Measurements from ENCODE around the gene SNAP47.
A peak's percentile ranks its signal among the peaks of the same experiment; 100 is the strongest.

The SNAP47 gene

DNA sequence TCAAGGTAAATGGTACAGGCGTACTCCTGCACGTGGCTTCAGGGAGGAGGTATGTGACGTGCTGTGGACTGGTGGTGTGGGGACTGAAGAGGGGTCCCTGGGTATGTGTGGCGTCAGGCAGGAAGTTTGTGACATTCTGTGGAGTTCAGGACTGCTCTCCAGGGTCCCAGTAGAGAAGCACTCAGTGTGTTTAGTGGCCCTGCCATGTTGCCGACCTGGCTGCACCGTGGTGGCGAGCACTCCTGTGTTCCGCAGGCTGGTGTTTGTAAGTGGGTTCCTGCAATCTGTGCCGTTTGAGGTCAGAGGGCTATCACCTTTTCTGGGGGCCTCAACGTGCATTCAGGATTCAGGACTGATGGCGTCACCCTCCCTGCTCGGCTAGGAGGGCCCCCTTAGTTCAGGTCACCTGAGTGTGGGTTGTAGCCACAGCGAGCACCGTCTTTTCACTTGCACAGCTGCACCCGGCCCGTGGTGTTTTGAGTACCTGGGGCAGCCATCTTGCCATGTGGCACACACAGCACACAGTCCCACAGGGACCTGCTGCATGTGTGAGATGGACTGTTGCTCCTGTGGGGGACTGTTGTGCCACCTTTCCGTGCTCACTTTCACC lies 26.5 kb downstream of the SNAP47 start:
- H3K4me3 ChIP-seq (ENCODE audit: low read depth, low read length), result no peak overlapping the region
- TF ChIP-seq, protein P1, sequence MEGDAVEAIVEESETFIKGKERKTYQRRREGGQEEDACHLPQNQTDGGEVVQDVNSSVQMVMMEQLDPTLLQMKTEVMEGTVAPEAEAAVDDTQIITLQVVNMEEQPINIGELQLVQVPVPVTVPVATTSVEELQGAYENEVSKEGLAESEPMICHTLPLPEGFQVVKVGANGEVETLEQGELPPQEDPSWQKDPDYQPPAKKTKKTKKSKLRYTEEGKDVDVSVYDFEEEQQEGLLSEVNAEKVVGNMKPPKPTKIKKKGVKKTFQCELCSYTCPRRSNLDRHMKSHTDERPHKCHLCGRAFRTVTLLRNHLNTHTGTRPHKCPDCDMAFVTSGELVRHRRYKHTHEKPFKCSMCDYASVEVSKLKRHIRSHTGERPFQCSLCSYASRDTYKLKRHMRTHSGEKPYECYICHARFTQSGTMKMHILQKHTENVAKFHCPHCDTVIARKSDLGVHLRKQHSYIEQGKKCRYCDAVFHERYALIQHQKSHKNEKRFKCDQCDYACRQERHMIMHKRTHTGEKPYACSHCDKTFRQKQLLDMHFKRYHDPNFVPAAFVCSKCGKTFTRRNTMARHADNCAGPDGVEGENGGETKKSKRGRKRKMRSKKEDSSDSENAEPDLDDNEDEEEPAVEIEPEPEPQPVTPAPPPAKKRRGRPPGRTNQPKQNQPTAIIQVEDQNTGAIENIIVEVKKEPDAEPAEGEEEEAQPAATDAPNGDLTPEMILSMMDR (IDR thresholded peaks at IDR 0.05; ENCODE audit: low read depth, low read length), result no peak

DNA sequence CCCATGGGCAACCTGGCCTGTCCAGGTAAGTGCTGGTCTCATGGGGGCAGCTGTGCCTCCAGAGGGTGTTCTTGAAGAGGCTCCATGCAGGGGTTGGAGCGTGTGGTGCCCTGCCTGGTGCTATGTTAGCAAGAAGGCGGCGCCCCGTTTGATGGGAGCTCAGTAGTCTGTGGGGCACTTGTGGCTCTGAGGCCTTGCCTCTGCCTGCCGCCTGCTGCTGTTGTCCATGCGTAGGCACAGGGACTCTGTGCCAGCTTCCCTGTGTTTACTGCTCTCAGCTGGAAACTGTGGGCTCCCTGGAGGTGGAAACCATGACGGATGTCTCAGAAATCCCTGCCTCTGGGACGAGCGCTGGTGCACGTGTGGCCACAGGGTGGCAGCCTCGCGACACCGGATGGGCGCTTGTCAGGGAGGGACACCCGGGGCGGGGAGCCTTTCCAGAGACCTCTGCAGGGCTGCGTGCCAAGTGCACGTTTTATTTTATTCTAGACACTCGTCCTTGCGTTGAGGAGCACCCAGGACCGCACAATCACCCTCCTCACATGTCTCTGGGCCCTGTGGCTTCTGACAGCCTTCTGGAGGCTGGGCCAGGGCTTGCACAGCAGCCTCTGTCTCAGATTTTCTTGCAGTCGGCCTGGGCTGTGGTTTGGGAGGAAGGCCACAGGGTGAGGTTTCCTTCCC lies 27.1 kb downstream of the SNAP47 start:
- H3K4me3 ChIP-seq (ENCODE audit: low read depth, low read length), result no peak overlapping the region
- TF ChIP-seq, protein P1 (IDR thresholded peaks at IDR 0.05; ENCODE audit: low read depth, low read length), result peak; percentile 84

DNA sequence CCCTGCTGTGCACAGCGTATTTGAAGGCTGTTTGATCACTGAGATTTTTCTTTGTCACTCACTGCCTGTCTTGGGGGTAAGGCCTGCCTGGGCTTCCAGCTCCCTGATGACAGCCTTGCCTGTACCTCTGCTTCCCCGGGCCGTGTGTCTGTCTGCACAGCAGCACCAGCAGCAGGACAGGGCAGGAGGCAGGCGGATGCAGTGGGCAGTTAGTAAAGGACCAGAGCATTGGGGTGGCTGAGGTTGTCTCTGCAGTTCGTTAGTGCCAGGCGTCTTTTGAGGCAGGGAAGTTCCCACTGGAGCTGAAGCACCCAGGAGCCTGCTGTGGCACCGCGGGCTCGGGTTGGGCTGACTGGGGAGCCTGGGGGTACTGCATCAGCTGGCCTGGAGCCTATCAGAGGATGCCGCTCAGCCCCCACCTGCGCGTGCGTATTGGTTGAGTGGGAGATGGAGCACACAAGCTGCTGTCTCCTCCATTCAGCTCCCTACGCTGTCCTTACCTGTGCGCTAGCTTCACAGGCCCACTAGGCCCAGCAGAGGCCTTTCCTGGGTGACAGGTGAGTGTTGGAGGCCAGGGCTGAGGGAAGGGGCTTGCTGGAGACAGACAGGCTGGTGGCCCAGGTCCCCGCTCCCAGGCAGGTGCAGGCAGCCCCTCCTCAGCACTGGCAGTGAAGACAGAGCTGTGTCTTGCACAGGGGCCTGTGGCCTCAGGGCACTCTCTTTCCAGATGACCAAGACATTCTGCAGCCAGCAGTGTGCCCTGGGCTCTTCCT lies 28.2 kb downstream of the SNAP47 start:
- TF ChIP-seq, protein P1 (IDR thresholded peaks at IDR 0.05; ENCODE audit: low read depth, low read length), result no peak

DNA sequence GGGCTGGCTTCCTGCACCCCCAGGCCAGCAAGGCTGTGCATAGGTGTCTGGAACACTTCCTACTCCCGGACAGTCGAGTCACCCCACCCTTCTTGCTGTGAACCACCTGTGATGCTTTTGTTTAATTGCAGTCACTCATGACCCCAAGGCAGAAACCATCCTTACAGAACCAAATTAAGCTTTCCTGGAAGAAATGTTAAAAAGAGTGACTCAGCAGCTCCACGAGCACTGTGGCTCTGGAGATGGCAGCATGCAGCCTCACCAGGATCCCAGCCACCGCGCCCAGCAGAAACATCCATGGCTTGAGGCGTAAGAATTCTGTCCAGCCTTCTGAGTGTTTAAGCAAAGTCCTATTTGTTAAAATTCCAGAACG lies 28.8 kb downstream of the SNAP47 start:
- TF ChIP-seq, protein P1 (IDR thresholded peaks at IDR 0.05; ENCODE audit: low read depth, low read length), result no peak
- no peak overlapping the region for H3K4me3 ChIP-seq (ENCODE audit: low read depth, low read length)

More for the DNA sequence above, 28.2 kb downstream of the SNAP47 start:
- no peak overlapping the region for H3K4me3 ChIP-seq (ENCODE audit: low read depth, low read length)

DNA sequence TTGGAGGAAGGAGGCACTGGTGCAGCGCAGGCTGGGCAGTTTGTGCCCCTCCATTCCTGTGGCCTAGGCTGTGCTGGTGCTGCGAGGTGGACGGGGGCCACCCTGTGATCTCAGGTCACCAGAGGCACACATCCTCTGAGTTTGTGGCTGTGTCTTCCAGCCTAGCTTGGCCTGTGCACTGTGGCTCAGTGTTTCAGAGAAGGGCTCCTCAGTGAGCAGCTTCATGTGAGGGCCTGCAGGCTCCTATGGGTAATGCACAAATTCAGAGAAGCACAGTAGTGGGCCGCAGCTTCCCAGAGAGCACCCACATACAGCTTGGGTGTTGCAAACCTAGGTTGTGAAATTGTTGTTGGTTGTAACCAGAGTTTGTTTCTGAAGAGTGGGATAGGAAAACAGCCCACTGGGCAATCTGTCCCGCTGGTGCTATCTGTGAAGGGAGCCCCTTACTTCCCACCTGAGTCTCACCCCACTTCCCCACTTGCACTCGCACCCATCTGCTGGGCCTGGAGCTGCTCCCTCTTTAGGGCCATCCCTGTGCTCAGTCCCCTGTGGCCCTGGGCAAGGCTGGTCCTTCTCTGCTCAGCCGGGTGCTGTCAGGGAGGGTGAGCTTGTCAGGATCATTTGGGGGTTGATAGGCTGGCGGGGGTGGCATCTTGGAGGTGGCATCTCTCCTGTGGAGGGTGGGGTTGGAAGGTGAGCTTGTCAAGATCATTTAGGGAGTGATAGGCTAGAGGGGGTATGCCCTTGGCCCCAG lies 30.2 kb downstream of the SNAP47 start:
- TF ChIP-seq, protein P1 (IDR thresholded peaks at IDR 0.05; ENCODE audit: low read depth, low read length), result no peak
- H3K4me3 ChIP-seq (ENCODE audit: low read depth, low read length), result no peak overlapping the region

DNA sequence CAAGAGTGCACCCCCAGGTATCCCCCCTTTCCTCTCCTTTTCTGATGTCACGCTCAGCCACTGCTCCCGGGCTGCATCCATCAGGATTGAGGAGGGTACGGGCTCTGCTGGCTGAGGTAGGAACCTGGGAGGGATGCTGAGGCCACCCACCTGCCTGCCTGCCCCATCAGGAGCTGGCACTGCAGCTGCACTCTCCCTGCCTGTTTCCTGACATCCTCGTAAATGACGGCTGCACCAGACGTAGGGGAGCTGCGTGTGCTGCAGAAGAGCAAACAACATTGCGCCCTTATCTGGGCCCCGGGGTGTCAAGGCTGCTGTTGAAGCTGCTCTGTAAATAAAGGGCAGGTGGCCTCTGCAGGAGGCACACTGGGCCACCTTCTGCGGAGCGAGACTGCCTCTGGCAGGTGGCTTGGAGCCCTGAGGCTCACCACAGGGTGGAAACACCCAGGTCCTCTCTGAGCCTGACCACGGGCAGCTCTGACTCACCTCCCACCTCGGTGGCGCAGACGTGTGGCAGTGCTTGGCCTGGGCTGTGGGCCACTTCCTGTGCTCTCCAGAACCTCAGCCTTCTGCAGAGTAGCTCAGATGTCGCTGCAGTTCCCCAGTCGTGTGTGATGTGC lies 30.9 kb downstream of the SNAP47 start:
- no peak overlapping the region for H3K4me3 ChIP-seq (ENCODE audit: low read depth, low read length)
- TF ChIP-seq, protein P1 (IDR thresholded peaks at IDR 0.05; ENCODE audit: low read depth, low read length), result no peak
